Neuronal stem cell (in vitro differentiated cells): ENCODE measurements around the gene GRIK3.

Source experiments
- DNase-seq: peaks from one replicate; pipeline ENCODE4 v3.0.0-alpha.2; 2013; ENCODE audit warnings: low spot score
- H2AFZ ChIP-seq: one replicate; pipeline ENCODE4 v1.6.1; 2013; ENCODE audit warnings: mild to moderate bottlenecking, low read length, inconsistent platforms
- H2AK5ac ChIP-seq: 2 replicates; pipeline ENCODE4 v1.6.1; 2013; ENCODE audit warnings: low read depth, mild to moderate bottlenecking, inconsistent platforms, low read length, moderate library complexity, mixed read lengths
- H2BK120ac ChIP-seq: 2 replicates; pipeline ENCODE4 v1.6.1; 2013; ENCODE audit warnings: low read depth, mild to moderate bottlenecking, inconsistent platforms, low read length, moderate library complexity, mixed read lengths
- H2BK12ac ChIP-seq: one replicate; pipeline ENCODE4 v1.6.1; 2013; ENCODE audit warnings: low read length, inconsistent platforms
- H2BK15ac ChIP-seq: 2 replicates; pipeline ENCODE4 v1.6.1; 2013; ENCODE audit warnings: mild to moderate bottlenecking, low read length, inconsistent platforms, mixed read lengths
- H2BK5ac ChIP-seq: one replicate; pipeline ENCODE4 v1.6.1; 2013; ENCODE audit warnings: inconsistent platforms, mild to moderate bottlenecking, low read length, moderate library complexity
- H3K14ac ChIP-seq: one replicate; pipeline ENCODE4 v1.6.1; 2013; ENCODE audit warnings: low read length, inconsistent platforms
- H3K18ac ChIP-seq: 2 replicates; pipeline ENCODE4 v1.6.1; 2013; ENCODE audit warnings: low read length, inconsistent platforms
- H3K23ac ChIP-seq: 2 replicates; pipeline ENCODE4 v1.6.1; 2013; ENCODE audit warnings: low read depth, mild to moderate bottlenecking, mixed read lengths, low read length, inconsistent platforms; ENCODE audit not compliant: poor library complexity
- H3K27ac ChIP-seq: replicated peaks from 3 replicates; pipeline ENCODE4 v1.5.1; 2013; ENCODE audit warnings: low read length, inconsistent platforms
- H3K27me3 ChIP-seq, 3 experiments: 2 replicates each; pipeline ENCODE4 v1.6.1; 2013; ENCODE audit warnings: low read length in 3 of 3, mild to moderate bottlenecking in 2 of 3, inconsistent platforms in 1 of 3, low read depth in 1 of 3, mixed read lengths in 1 of 3, moderate library complexity in 1 of 3; ENCODE audit not compliant: control insufficient read depth in 3 of 3, insufficient read depth in 3 of 3
- H3K36me3 ChIP-seq, 2 donors: replicated peaks in 1 of 2; 2 replicates each; pipeline ENCODE4 v1.6.1; 2013; ENCODE audit warnings: low read length in 2 of 2; ENCODE audit not compliant: control insufficient read depth in 2 of 2, insufficient read depth in 2 of 2
- H3K4ac ChIP-seq: 2 replicates; pipeline ENCODE4 v1.6.1; 2013; ENCODE audit warnings: inconsistent platforms, mild to moderate bottlenecking, low read length, moderate library complexity
- H3K4me1 ChIP-seq, 2 donors: 1 replicate in 1 of 2; 2 replicates in 1 of 2; pipeline ENCODE4 v1.6.1; 2013; ENCODE audit warnings: low read length in 2 of 2, low read depth in 1 of 2; ENCODE audit not compliant: control insufficient read depth in 2 of 2, insufficient read depth in 1 of 2
- H3K4me2 ChIP-seq: one replicate; pipeline ENCODE4 v1.6.1; 2013; ENCODE audit warnings: mild to moderate bottlenecking, low read length, inconsistent platforms; ENCODE audit not compliant: insufficient read depth, poor library complexity, severe bottlenecking
- H3K4me3 ChIP-seq, 2 donors: 2 replicates each; pipeline ENCODE4 v1.5.1; 2013; ENCODE audit warnings: low read length in 2 of 2, mild to moderate bottlenecking in 2 of 2, inconsistent platforms in 1 of 2, moderate library complexity in 1 of 2
- H3K79me1 ChIP-seq: one replicate; pipeline ENCODE4 v1.6.1; 2013; ENCODE audit warnings: low read depth, mild to moderate bottlenecking, inconsistent platforms, low read length, moderate library complexity
- H3K9ac ChIP-seq: one replicate; pipeline ENCODE4 v1.6.1; 2013; ENCODE audit warnings: mild to moderate bottlenecking, low read depth, low read length, inconsistent platforms; ENCODE audit not compliant: poor library complexity
- H3K9me3 ChIP-seq, 2 donors: replicated peaks in 1 of 2; 2 replicates each; pipeline versions ENCODE3 to v1.6.1; 2013; ENCODE audit warnings: low read length in 2 of 2, mild to moderate bottlenecking in 2 of 2, inconsistent platforms in 1 of 2, low read depth in 1 of 2, mixed read lengths in 1 of 2, moderate library complexity in 1 of 2; ENCODE audit not compliant: control insufficient read depth in 2 of 2, insufficient read depth in 1 of 2
- H4K8ac ChIP-seq: one replicate; pipeline ENCODE4 v1.6.1; 2013; ENCODE audit warnings: low read depth, mild to moderate bottlenecking, inconsistent platforms, low read length, moderate library complexity
- H4K91ac ChIP-seq: one replicate; pipeline ENCODE4 v1.6.1; 2013; ENCODE audit warnings: low read length, low read depth, mild to moderate bottlenecking, inconsistent platforms; ENCODE audit not compliant: poor library complexity
- WGBS, 2 donors: extraction: QIAGEN DNeasy Blood & Tissue Kit; methylation state at CpG; one replicate each; pipeline ENCODE4 v1.1.7; 2013; ENCODE audit warnings: missing lambda C conversion rate in 2 of 2, mixed read lengths in 1 of 2; ENCODE audit not compliant: insufficient read length in 2 of 2, insufficient replicate concordance in 1 of 2; ENCODE audit errors: extremely low coverage in 2 of 2; 5-methylcytosine and 5-hydroxymethylcytosine counted together

The GRIK3 gene

GRCh38 chr1:36894824-36895223, 139.5 kb downstream of the GRIK3 start:
- H2BK15ac ChIP-seq = no peak overlapping the region
- H3K14ac ChIP-seq = no peak overlapping the region
- no peak overlapping the region for H4K91ac ChIP-seq
- no peaks in the 10 kb centered on the region for H3K9me3 ChIP-seq
- H2BK5ac ChIP-seq = no peak overlapping the region
- H3K27ac ChIP-seq = no peak overlapping the region
- no peaks in the 10 kb centered on the region for H3K4me1 ChIP-seq
- WGBS, 2 donors = no CpG with 5 or more reads among the region's 3 CpGs
- H3K4me2 ChIP-seq = no peak overlapping the region
- H3K4ac ChIP-seq = no peak overlapping the region
- no peaks in the 10 kb centered on the region for H3K36me3 ChIP-seq
- no peak for DNase-seq
- H2AK5ac ChIP-seq = no peak overlapping the region
- no peak overlapping the region for H3K9ac ChIP-seq
- no peak overlapping the region for H2BK12ac ChIP-seq
- H3K4me3 ChIP-seq = no peak overlapping the region
- H3K18ac ChIP-seq = no peak overlapping the region
- no peak overlapping the region for H4K8ac ChIP-seq
- no peak overlapping the region for H2AFZ ChIP-seq
- H3K79me1 ChIP-seq = no peaks in the 10 kb centered on the region
- H3K27me3 ChIP-seq = no peaks in the 10 kb centered on the region
- H3K23ac ChIP-seq = no peak overlapping the region
- no peak overlapping the region for H2BK120ac ChIP-seq

GRCh38 chr1:36890776-36891175, 143.5 kb downstream of the GRIK3 start:
- no peak overlapping the region for H3K9ac ChIP-seq
- no peak overlapping the region for H3K4me2 ChIP-seq
- no peak overlapping the region for H3K18ac ChIP-seq
- H2BK120ac ChIP-seq = no peak overlapping the region
- H2BK5ac ChIP-seq = no peak overlapping the region
- no peak overlapping the region for H2AFZ ChIP-seq
- no peak overlapping the region for H2AK5ac ChIP-seq
- H3K4me3 ChIP-seq = no peak overlapping the region
- H3K79me1 ChIP-seq = no peaks in the 10 kb centered on the region
- DNase-seq = no peak
- no peaks in the 10 kb centered on the region for H3K9me3 ChIP-seq
- no peaks in the 10 kb centered on the region for H3K27me3 ChIP-seq
- no peak overlapping the region for H3K4ac ChIP-seq
- H3K4me1 ChIP-seq = no peaks in the 10 kb centered on the region
- no CpG with 5 or more reads among the region's 9 CpGs for WGBS, 2 donors
- H4K8ac ChIP-seq = no peak overlapping the region
- no peak overlapping the region for H2BK12ac ChIP-seq
- H2BK15ac ChIP-seq = no peak overlapping the region
- no peak overlapping the region for H3K27ac ChIP-seq
- H4K91ac ChIP-seq = no peak overlapping the region
- peak overlapping the region; percentile 37 for H3K23ac ChIP-seq
- H3K36me3 ChIP-seq = no peaks in the 10 kb centered on the region
- no peak overlapping the region for H3K14ac ChIP-seq

- Histone ChIP-seq H3K9me3 (no peaks in the 10 kb centered on the region), H2BK5ac (no peak overlapping the region)
Observed at GRCh38 chr1:36889478-36890226, 144.7 kb downstream of the GRIK3 start.

GRCh38 chr1:36888811-36889477, 145.4 kb downstream of the GRIK3 start:
- H2AFZ ChIP-seq = no peak overlapping the region
- no peak overlapping the region for H2AK5ac ChIP-seq
- no peaks in the 10 kb centered on the region for H3K4me1 ChIP-seq
- H3K9me3 ChIP-seq = no peaks in the 10 kb centered on the region
- no peak overlapping the region for H3K14ac ChIP-seq
- H2BK5ac ChIP-seq = no peak overlapping the region
- H3K18ac ChIP-seq = no peak overlapping the region
- H3K9ac ChIP-seq = no peak overlapping the region
- no peak overlapping the region for H3K4ac ChIP-seq
- H2BK120ac ChIP-seq = no peak overlapping the region
- no peak overlapping the region for H2BK12ac ChIP-seq
- H3K27me3 ChIP-seq = no peaks in the 10 kb centered on the region
- no peaks in the 10 kb centered on the region for H3K36me3 ChIP-seq
- H2BK15ac ChIP-seq = no peak overlapping the region
- no peak for DNase-seq
- no peak overlapping the region for H3K4me3 ChIP-seq
- H4K91ac ChIP-seq = no peak overlapping the region
- no CpG with 5 or more reads among the region's 7 CpGs for WGBS, 2 donors
- no peak overlapping the region for H4K8ac ChIP-seq
- H3K79me1 ChIP-seq = no peaks in the 10 kb centered on the region
- no peak overlapping the region for H3K23ac ChIP-seq
- H3K27ac ChIP-seq = no peak overlapping the region
- no peak overlapping the region for H3K4me2 ChIP-seq

More at GRCh38 chr1:36889478-36890226, 144.7 kb downstream of the GRIK3 start:
- no peak overlapping the region for H3K27ac ChIP-seq
- no peaks in the 10 kb centered on the region for H3K27me3 ChIP-seq
- H4K91ac ChIP-seq = no peak overlapping the region
- H4K8ac ChIP-seq = no peak overlapping the region
- no peak overlapping the region for H2BK120ac ChIP-seq
- no peak overlapping the region for H3K4ac ChIP-seq
- no peaks in the 10 kb centered on the region for H3K79me1 ChIP-seq
- no peak overlapping the region for H2BK15ac ChIP-seq
- no peak overlapping the region for H2AK5ac ChIP-seq
- DNase-seq = no peak
- no peak overlapping the region for H3K14ac ChIP-seq
- no peak overlapping the region for H3K4me2 ChIP-seq
- H3K36me3 ChIP-seq = no peaks in the 10 kb centered on the region
- no CpG with 5 or more reads among the region's 7 CpGs for WGBS, 2 donors
- H2BK12ac ChIP-seq = no peak overlapping the region
- H3K4me3 ChIP-seq = no peak overlapping the region
- H3K18ac ChIP-seq = no peak overlapping the region
- no peaks in the 10 kb centered on the region for H3K4me1 ChIP-seq
- H3K9ac ChIP-seq = no peak overlapping the region
- no peak overlapping the region for H2AFZ ChIP-seq
- H3K23ac ChIP-seq = no peak overlapping the region
